ENCODE measurements around the gene NECTIN2.
"Not testable (repeated sequence)": the region's sequence is repeated elsewhere in the genome, so short reads cannot be mapped to it uniquely, and the experiment has no call there.

The NECTIN2 gene

GRCh38 chr19:44848812-44849447, 2.8 kb downstream of the NECTIN2 start:
- in situ Hi-C loops (cut with MboI; ENCODE audit: low sequenced_read_pairs): loop anchor here (10.0 kb wide), 1 partner anchor 154 kb away; the partner anchor contains the start of gene CEACAM16

- in situ Hi-C loops (cut with MboI; ENCODE audit: low sequenced_read_pairs): no loop called here
These were observed 4.6 kb downstream of the NECTIN2 start for GRCh38 chr19:44850641-44851109.

GRCh38 chr19:44851427-44851826, 5.3 kb downstream of the NECTIN2 start:
- in situ Hi-C loops (cut with MboI; ENCODE audit: low sequenced_read_pairs): no loop called here

- in situ Hi-C loops (cut with MboI; ENCODE audit: low sequenced_read_pairs): no loop called here
These were observed 9.5 kb downstream of the NECTIN2 start for GRCh38 chr19:44855606-44856005.

- in situ Hi-C loops (cut with MboI; ENCODE audit: low sequenced_read_pairs): no loop called here
These were observed 10.5 kb downstream of the NECTIN2 start for GRCh38 chr19:44856421-44857083.

- in situ Hi-C loops (cut with MboI; ENCODE audit: low sequenced_read_pairs): no loop called here
These were observed 11.7 kb downstream of the NECTIN2 start for GRCh38 chr19:44857837-44858236.

- in situ Hi-C loops (cut with MboI; ENCODE audit: low sequenced_read_pairs): not testable (repeated sequence)
These were observed 15.5 kb downstream of the NECTIN2 start for GRCh38 chr19:44861576-44861975.

GRCh38 chr19:44863990-44864389, 17.9 kb downstream of the NECTIN2 start:
- in situ Hi-C loops (cut with MboI; ENCODE audit: low sequenced_read_pairs): no loop called here

GRCh38 chr19:44865196-44865767, 19.2 kb downstream of the NECTIN2 start:
- in situ Hi-C loops (cut with MboI; ENCODE audit: low sequenced_read_pairs): no loop called here

GRCh38 chr19:44866664-44867063, 20.6 kb downstream of the NECTIN2 start:
- in situ Hi-C loops (cut with MboI; ENCODE audit: low sequenced_read_pairs): no loop called here

GRCh38 chr19:44867578-44867977, 21.5 kb downstream of the NECTIN2 start:
- in situ Hi-C loops (cut with MboI; ENCODE audit: low sequenced_read_pairs): no loop called here

GRCh38 chr19:44869733-44870470, 23.8 kb downstream of the NECTIN2 start:
- in situ Hi-C loops (cut with MboI; ENCODE audit: low sequenced_read_pairs): no loop called here

GRCh38 chr19:44871809-44872208, 25.7 kb downstream of the NECTIN2 start:
- in situ Hi-C loops (cut with MboI; ENCODE audit: low sequenced_read_pairs): no loop called here

- in situ Hi-C loops (cut with MboI; ENCODE audit: low sequenced_read_pairs): no loop called here
These were observed 26.6 kb downstream of the NECTIN2 start for GRCh38 chr19:44872661-44873060.

- in situ Hi-C loops (cut with MboI; ENCODE audit: low sequenced_read_pairs): no loop called here
These were observed 28.2 kb downstream of the NECTIN2 start for GRCh38 chr19:44874317-44874716.

GRCh38 chr19:44875666-44876451, 29.8 kb downstream of the NECTIN2 start:
- in situ Hi-C loops (cut with MboI; ENCODE audit: low sequenced_read_pairs): no loop called here

- in situ Hi-C loops (cut with MboI; ENCODE audit: low sequenced_read_pairs): no loop called here
These were observed 30.9 kb downstream of the NECTIN2 start for GRCh38 chr19:44876930-44877535.

GRCh38 chr19:44878120-44878865, 32.2 kb downstream of the NECTIN2 start:
- in situ Hi-C loops (cut with MboI; ENCODE audit: low sequenced_read_pairs): no loop called here

- in situ Hi-C loops (cut with MboI; ENCODE audit: low sequenced_read_pairs): no loop called here
These were observed 33.4 kb downstream of the NECTIN2 start for GRCh38 chr19:44879309-44880065.

All from HL-60/S4 (cell line).